SJCRH30 (cell line): ENCODE results near the gene CCNI2. TPM values are rescaled to one million over a fixed set of nuclear protein-coding genes. Genes with fewer than 3 reads are reported as not detected.

Experiments
- DNase-seq, 2 experiments: peaks; one replicate each; pipeline ENCODE4 v3.0.0-alpha.2; 2015 to 2020
- H3K27ac ChIP-seq: fragments of 250-450 bp; sonication (Bioruptor Pico); 2 replicates; pipeline ENCODE4 v1.5.1; 2020; ENCODE audit warnings: mild to moderate bottlenecking, moderate library complexity
- H3K27me3 ChIP-seq: fragments of 250-450 bp; sonication (Bioruptor Pico); 2 replicates; pipeline ENCODE4 v1.5.1; 2020; ENCODE audit warnings: mild to moderate bottlenecking, moderate library complexity
- H3K36me3 ChIP-seq: fragments of 250-450 bp; sonication (Bioruptor Pico); 2 replicates; pipeline ENCODE4 v1.5.1; 2020; ENCODE audit warnings: mild to moderate bottlenecking, moderate library complexity
- H3K4me1 ChIP-seq: fragments of 250-450 bp; sonication (Bioruptor Pico); 2 replicates; pipeline ENCODE4 v1.5.1; 2020; ENCODE audit warnings: mild to moderate bottlenecking, moderate library complexity
- H3K4me3 ChIP-seq: fragments of 250-450 bp; sonication (Bioruptor Pico); 2 replicates; pipeline ENCODE4 v1.5.1; 2020; ENCODE audit warnings: mild to moderate bottlenecking, moderate library complexity
- H3K9me3 ChIP-seq: fragments of 250-450 bp; sonication (Bioruptor Pico); replicated peaks from 2 replicates; pipeline ENCODE4 v1.5.1; 2020; ENCODE audit warnings: mild to moderate bottlenecking, moderate library complexity
- total RNA-seq: library from RNA; depleted of rRNA; stranded (reverse); fragments of >200 nt; shearing (Covaris generic); gene quantifications from 2 replicates; pipeline ENCODE4 v1.2.3, GENCODE V29; 2014; rRNA removed

The CCNI2 gene, protein sequence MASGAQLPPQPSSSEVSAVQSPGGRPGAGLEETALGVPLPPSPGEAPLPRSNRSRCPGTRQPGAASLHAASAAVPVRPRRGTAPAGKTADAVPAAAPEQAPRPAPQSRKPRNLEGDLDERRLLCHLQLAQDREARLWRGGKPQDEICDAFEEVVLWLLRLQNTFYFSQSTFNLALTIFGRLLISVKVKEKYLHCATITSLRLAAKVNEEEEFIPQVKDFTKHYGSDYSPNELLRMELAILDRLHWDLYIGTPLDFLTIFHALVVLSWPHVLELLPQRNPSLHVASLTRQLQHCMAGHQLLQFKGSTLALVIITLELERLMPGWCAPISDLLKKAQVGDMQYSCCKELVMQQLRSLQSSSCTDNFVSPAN
- total RNA-seq, result not detected in 2 replicates

DNA sequence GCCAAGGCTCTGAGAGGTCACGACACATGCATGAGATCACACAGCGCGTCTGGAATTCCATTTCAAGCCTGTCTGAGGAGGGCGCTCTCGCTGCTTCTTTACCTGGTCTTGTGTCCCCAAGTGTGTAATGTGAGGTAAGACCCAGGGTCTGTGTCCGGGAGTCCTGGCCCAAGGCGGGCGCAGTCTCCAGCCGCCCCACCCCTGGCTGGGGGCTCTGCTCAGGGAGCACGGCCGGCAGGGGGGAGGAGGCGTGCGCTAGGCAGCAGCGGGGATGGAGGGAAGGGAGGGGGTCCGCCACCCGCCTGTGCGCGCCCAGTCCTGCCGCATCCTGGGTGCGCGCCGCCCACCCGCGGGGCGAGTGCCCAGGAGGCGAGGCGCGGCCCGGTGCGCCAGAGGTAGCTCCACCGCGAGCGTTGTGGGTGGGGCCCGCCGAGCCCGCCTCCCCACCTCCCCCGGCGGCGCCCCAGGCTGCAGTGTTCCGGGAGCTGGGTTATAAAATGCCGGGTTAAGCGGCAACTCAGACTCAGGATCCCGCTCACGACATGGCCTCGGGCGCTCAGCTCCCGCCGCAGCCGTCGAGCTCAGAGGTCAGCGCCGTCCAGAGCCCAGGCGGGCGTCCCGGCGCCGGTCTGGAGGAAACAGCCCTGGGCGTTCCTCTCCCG, at the start of gene CCNI2:
Gene CCNI2, plus strand, starts transcription at position 473 of the 662 bp plus-strand sequence. Its CDS starts 70 bp downstream, at position 543.
- no peaks in the 10 kb centered on the region for H3K27me3 ChIP-seq
- H3K36me3 ChIP-seq, result no peaks in the 10 kb centered on the region
- no peaks in the 10 kb centered on the region for H3K9me3 ChIP-seq
- H3K4me3 ChIP-seq, result no peak within 1 kb of the TSS
- no peak within 1 kb of the TSS for H3K27ac ChIP-seq
- no peak for DNase-seq
- H3K4me1 ChIP-seq, result no peaks in the 10 kb centered on the region

DNA sequence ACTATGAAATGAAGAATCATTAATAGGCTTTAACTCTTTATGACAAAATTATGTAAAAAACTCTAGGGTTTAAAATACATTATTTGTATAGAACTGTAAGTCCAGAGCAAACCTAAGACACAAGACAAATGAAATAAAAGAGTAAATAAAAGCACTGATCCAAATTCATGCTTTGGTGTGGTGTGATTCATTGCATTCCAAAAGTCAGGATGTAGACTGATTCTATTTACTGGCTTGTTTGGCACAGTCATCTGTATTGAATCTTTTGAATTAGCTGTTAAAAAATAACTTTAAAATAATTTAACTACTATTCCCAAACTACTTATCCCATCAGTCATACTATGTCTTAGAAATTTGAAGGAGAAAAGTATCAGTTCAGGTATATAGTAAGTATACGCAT, 42.4 kb upstream of the CCNI2 start:
- no peak for DNase-seq
- Histone ChIP-seq H3K4me1 (no peaks in the 10 kb centered on the region), H3K4me3 (no peak overlapping the region), H3K27me3 (no peaks in the 10 kb centered on the region), H3K27ac (no peak overlapping the region), H3K36me3 (peaks cover 6% of the 10 kb centered on the region; the same call in 1 of the 2 replicates), H3K9me3 (no peaks in the 10 kb centered on the region)

DNA sequence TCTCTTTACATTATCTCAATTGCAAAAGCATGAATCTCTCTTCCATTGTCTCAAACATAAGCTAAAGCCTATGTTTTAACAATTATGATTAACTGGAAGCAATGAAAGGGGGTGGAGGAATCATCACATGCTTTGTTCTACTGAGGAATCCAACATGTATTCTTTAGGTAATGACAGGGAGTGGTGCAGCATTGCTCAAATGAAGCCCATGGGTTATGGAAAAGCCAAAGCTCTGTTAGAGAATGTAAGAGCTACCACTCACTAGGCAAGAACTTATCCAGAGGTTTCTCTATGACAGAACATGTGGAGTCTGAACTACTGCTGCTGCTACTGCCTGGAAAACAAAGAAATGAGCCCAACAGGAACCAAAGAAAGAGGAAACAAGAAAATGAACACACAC, 38.6 kb upstream of the CCNI2 start:
- DNase-seq, result no peak

DNA sequence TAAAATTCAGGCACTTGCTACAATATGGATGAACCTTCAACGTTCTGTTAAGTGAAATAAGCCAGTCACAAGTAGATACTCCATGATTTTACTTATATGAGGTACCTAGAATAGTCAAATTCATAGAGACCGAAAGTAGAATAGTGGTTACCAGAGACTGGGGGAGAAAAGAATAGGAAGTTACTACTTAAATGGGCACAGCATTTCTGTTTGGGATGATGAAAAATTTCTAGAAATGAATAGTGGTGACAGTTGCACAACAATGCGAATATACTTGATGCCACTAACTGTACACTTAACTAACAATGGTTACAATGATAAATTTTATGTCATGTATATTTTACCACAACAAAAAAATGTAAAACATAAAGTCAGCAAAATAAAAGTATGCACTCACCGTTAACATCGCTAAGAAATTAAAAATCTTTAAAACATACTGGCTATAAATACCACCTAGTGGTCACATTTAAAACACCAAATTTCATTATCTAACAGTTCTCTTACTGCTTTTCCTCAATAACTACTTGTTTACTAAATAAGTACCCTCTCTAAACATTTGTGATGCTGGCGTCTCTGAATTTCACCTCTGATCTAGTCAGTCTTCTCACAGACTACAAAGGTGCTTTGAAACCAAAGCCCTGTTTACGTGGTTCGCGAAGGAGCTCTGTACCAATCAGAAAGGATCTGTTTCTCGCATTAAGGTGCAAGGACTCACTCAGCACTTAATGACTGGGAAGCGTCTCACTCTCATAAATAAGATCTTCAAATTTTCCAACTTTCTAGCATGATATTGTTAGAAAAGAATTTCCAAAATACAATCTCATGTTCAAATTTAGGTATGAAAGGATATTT, 32.5 kb upstream of the CCNI2 start:
- Histone ChIP-seq H3K4me3 (no peak overlapping the region), H3K9me3 (no peaks in the 10 kb centered on the region), H3K36me3 (no peaks in the 10 kb centered on the region), H3K4me1 (no peaks in the 10 kb centered on the region), H3K27me3 (no peaks in the 10 kb centered on the region), H3K27ac (no peak overlapping the region)
- DNase-seq, result no peak

More for the DNA sequence above, 38.6 kb upstream of the CCNI2 start:
- Histone ChIP-seq H3K36me3 (no peaks in the 10 kb centered on the region), H3K27me3 (no peaks in the 10 kb centered on the region), H3K4me3 (no peak overlapping the region), H3K4me1 (no peaks in the 10 kb centered on the region), H3K9me3 (no peaks in the 10 kb centered on the region), H3K27ac (no peak overlapping the region)

DNA sequence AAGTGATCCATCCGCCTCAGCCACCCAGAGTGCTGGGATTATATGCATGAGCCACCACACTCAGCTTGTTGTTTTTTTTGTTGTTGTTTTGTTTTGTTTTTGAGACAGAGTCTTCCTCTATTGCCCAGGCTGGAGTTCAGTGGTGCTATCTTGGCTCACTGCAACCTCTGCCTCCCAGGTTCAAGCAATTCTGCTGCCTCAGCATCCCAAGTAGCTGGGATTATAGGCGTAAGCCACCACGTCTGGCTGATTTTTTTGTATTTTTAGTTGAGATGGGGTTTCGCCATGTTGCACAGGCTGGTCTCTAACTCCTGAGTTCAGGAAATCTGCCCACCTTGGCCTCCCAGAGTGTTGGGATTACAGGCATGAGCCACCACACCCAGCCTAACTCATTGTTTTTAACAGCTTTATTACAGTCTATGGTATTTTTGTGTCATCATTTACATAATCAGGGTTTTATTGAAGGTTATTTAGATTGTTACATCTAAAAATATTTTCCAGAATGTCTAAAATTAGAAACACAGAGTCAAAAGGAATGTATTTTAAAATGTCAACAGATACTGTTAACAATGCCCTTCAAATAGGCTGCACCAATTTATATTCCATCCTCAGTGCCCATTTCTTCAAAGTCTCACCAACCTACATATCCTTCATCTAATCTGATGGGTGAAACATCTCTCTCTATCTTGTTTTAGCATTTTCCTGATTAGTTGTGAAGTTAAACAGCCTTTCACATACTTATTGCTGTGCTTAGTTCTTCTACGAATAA, 28.5 kb upstream of the CCNI2 start:
- H3K27ac ChIP-seq, result no peak overlapping the region
- H3K4me3 ChIP-seq, result no peak overlapping the region
- no peaks in the 10 kb centered on the region for H3K4me1 ChIP-seq
- no peak for DNase-seq
- H3K9me3 ChIP-seq, result no peaks in the 10 kb centered on the region
- no peaks in the 10 kb centered on the region for H3K36me3 ChIP-seq
- no peaks in the 10 kb centered on the region for H3K27me3 ChIP-seq

DNA sequence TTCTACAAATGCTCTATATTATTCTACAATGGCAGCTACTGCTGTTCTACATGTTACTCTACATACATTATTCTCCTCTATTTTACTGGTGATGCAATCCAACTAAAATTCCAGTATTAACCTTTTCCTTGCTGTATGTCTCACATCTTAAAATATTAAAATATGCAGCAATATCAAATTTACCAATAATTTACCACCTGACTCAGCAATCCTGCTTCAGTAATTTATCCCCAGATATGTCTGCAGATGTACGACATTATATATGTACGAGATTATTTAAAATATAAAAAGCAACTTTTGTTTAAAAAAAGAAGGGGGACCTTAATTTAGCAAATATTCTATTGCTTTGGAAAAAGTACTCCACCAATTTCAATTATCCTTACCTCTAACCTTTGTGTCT, 21.5 kb upstream of the CCNI2 start:
- 0 out of 2 replicates have a peak, but pooled peaks cover 4% of the 10 kb centered on the region for H3K36me3 ChIP-seq
- no peak for DNase-seq
- no peaks in the 10 kb centered on the region for H3K4me1 ChIP-seq
- H3K4me3 ChIP-seq, result no peak overlapping the region
- no peaks in the 10 kb centered on the region for H3K9me3 ChIP-seq
- H3K27me3 ChIP-seq, result no peaks in the 10 kb centered on the region
- no peak overlapping the region for H3K27ac ChIP-seq

DNA sequence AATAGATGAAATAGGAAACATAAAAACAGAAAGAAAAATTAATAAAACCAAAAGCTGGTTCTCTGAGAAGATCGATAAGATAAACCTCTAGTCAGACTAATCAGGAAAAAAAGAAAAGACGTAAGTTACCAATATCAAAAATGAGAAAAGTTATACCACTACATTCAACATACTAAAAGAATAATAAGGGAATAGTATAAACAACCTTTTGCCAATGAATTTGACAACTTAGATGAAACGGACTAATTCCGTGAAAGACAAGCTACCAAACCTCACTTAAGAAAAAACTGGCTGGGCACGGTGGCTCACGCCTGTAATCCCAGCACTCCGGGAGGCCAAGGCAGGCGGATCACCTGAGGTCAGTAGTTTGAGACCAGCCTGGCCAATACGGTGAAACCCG, 17.3 kb upstream of the CCNI2 start:
- Histone ChIP-seq H3K4me3 (no peak overlapping the region), H3K27ac (no peak overlapping the region), H3K36me3 (0 out of 2 replicates have a peak, but pooled peaks cover 4% of the 10 kb centered on the region), H3K9me3 (no peaks in the 10 kb centered on the region), H3K4me1 (no peaks in the 10 kb centered on the region), H3K27me3 (no peaks in the 10 kb centered on the region)
- DNase-seq, result no peak

DNA sequence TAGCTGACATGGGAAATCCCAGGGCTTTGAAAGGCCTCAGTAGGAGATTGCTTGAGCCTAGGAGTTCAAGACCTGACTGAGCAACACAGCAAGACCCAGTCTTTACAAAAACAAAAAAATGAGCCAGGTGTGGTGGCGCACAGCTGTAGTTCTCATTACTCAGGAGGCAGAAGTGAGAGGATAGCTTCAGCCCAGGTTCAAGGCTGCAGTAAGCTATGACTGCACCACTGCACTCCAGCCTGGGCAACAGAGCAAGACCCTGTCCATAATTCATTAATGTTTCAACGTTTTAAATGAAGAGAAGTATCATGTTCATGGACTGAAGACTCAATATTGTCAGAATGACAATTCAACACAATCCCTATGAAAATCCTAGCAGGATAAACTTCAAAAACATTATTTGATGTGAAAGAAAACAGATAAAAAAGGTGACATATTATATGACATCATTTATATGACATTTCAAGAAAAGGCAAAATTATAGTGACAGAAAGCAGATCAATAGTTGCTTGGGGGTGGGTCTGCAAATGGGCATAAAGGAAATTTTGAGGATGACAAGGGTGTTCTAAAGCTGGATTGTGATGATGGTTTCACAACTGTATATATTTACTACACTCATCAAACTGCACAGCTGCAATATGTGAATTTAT, 13.6 kb upstream of the CCNI2 start:
- no peaks in the 10 kb centered on the region for H3K9me3 ChIP-seq
- DNase-seq, result no peak
- no peaks in the 10 kb centered on the region for H3K36me3 ChIP-seq
- H3K4me1 ChIP-seq, result peaks cover 6% of the 10 kb centered on the region; the same call in 1 of the 2 replicates
- H3K4me3 ChIP-seq, result no peak overlapping the region
- H3K27me3 ChIP-seq, result no peaks in the 10 kb centered on the region
- no peak overlapping the region for H3K27ac ChIP-seq

DNA sequence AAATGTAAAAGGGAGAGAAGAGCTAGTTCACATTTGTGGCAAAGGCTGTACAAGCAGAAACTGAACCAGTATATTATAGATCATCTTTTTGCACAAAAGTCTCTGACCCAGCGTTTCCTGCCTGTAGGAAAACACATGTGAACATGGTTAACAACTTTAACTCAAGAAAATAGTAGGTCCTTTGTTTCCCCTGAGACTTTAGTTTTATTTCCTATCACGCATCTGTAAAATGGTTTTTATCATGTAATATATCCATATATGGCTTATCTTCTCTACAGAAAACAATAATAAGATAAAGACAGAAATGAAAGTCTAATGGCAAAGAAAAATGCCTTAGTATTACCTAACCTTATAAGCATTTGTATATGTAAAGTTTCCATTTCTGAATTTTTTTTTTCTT, 12.5 kb upstream of the CCNI2 start:
- H3K36me3 ChIP-seq, result no peaks in the 10 kb centered on the region
- DNase-seq, result no peak
- no peaks in the 10 kb centered on the region for H3K9me3 ChIP-seq
- H3K27me3 ChIP-seq, result no peaks in the 10 kb centered on the region
- no peak overlapping the region for H3K27ac ChIP-seq
- H3K4me3 ChIP-seq, result no peak overlapping the region
- H3K4me1 ChIP-seq, result peaks cover 6% of the 10 kb centered on the region; the same call in 1 of the 2 replicates

DNA sequence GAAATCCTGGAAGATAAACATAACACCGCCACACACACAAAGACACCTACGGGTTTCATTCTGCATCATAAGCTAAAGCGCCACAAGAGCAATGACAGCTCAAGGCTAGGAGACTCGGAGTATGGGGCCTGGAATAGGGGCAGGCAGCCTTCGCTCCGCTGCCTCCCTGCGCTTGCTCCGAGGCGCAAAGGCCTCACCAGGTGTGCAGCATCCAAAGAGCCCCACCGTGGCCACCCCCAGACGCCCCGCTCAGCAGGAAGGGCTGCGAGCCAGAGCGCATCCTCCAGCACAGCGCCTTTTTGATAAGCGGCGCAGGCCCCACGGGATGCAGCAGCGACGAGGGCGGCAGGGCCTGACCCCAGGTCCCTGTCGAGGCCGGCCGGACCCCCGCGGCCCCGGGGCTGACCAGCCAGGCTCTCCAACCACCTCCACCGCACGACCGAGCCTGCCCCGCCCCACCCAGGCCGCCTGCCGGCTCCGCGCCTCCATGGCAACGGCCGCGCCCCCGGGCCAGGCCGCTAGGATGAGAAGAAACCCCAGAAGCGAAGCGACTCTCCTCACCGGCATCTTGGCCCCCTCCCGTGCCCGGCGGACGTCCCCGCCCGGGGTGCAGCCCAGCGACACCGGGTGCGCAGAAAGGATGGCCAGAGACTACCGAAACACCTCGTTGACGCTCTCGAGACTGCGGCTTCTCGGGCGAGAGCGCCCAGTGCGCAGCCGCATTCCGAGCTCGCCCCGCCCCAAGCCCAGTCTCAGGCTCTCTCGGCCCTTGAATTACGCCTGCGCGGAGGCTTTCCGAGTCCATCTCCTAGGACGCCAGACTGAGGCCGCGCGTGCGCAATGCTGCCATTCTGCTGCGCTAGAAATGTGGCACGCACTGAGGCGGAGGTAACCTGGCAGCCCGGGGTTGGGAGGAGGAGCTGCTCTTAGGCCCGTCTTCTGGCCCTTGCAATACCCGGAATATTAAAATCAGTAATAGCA, 10.1 kb upstream of the CCNI2 start, which contains the start of gene KIF3A:
Gene KIF3A, minus strand, starts transcription at position 694 of the 981 bp plus-strand sequence. Its CDS starts 127 bp downstream, at position 567.
- H3K27ac ChIP-seq, result no peak within 1 kb of the TSS
- DNase-seq, result peak; percentile 97 to 99
- no peaks in the 10 kb centered on the region for H3K36me3 ChIP-seq
- no peaks in the 10 kb centered on the region for H3K27me3 ChIP-seq
- peaks cover 6% of the 10 kb centered on the region; the same call in 1 of the 2 replicates for H3K4me1 ChIP-seq
- peak within 1 kb of the TSS; percentile 91 for H3K4me3 ChIP-seq
- H3K9me3 ChIP-seq, result no peaks in the 10 kb centered on the region

DNA sequence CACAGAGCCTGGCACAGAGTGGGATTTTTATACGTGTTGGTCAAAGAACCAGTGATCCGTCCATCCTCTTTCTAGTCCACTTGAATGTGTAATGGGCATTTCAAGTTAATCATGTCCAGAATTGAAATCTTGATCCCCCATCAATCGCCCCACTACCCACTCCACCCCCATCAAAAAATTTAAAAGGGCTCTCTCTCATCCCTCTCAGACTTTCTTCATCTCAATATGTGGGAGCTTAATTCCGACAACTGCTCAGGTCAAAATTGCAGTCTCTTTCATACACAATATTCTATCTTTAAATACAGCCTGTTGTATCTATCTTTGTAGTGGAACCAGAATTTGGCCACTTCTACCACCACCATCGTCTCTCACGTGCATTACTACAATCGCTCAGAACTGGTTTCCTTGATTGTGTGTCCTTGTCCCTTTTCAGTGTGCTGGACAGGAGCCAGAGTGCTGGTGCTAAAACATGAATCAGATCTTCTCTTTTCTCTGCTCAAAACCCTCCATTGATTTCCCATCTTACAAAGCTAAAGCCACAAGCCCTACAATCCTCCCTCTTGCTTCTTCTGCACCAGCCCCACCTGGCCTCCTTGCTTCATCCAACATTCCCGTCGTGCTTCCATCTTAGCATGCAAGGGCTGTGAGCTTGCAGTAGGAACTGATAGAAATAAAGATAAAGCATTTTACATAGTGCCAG, 9.1 kb upstream of the CCNI2 start:
- no peaks in the 10 kb centered on the region for H3K9me3 ChIP-seq
- H3K36me3 ChIP-seq, result no peaks in the 10 kb centered on the region
- DNase-seq, result no peak
- H3K27me3 ChIP-seq, result no peaks in the 10 kb centered on the region
- H3K4me3 ChIP-seq, result peak overlapping the region; percentile 91
- H3K4me1 ChIP-seq, result peaks cover 6% of the 10 kb centered on the region; the same call in 1 of the 2 replicates
- H3K27ac ChIP-seq, result no peak overlapping the region

DNA sequence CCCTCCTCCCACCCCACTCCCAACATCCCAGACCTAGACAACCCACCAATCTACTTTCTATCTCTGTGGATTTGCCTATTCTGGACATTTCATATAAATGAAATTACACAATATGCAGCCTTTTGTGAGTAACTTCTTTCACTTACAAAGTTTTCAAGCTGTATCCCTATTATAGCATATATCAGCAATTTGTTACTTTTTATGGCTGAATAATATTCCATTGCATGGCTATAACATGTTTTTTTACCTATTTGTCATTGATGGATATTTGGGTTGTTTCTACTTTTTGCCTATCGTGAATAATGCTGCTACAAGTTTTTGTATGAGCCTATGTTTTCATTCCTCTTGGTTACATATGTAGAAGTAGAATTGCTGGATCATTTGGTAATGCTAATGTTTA, 8.0 kb upstream of the CCNI2 start:
- no peaks in the 10 kb centered on the region for H3K9me3 ChIP-seq
- H3K4me3 ChIP-seq, result no peak overlapping the region
- no peak for DNase-seq
- H3K36me3 ChIP-seq, result no peaks in the 10 kb centered on the region
- no peak overlapping the region for H3K27ac ChIP-seq
- peaks cover 6% of the 10 kb centered on the region; the same call in 1 of the 2 replicates for H3K4me1 ChIP-seq
- H3K27me3 ChIP-seq, result no peaks in the 10 kb centered on the region
